H9 (cell line): Measurements from ENCODE around the gene RIPK1. TPM values are rescaled to one million over a fixed set of nuclear protein-coding genes. Genes with fewer than 3 reads are reported as not detected.

Experiments
- DNase-seq: peaks from one replicate; pipeline ENCODE4 v3.0.0-alpha.2; 2017
- H2AFZ ChIP-seq: one replicate; pipeline ENCODE4 v1.6.1; 2013; ENCODE audit warnings: mild to moderate bottlenecking, low read length, control low read depth, moderate library complexity
- H2AK5ac ChIP-seq: 2 replicates; pipeline ENCODE4 v1.6.1; 2013; ENCODE audit warnings: low read length, control low read depth, mixed read lengths; ENCODE audit not compliant: insufficient read length
- H2BK120ac ChIP-seq: one replicate; pipeline ENCODE4 v1.6.1; 2013; ENCODE audit warnings: low read depth, mild to moderate bottlenecking, low read length, control low read depth, inconsistent platforms; ENCODE audit not compliant: poor library complexity, severe bottlenecking
- H2BK12ac ChIP-seq: 2 replicates; pipeline ENCODE4 v1.6.1; 2013; ENCODE audit warnings: low read length, control low read depth, mixed read lengths, low read depth; ENCODE audit not compliant: insufficient read length
- H2BK15ac ChIP-seq: 2 replicates; pipeline ENCODE4 v1.6.1; 2013; ENCODE audit warnings: low read depth, low read length, control low read depth
- H2BK20ac ChIP-seq: one replicate; pipeline ENCODE4 v1.6.1; 2013; ENCODE audit warnings: low read depth, mild to moderate bottlenecking, low read length, control low read depth, inconsistent platforms; ENCODE audit not compliant: poor library complexity, severe bottlenecking
- H2BK5ac ChIP-seq: 2 replicates; pipeline ENCODE4 v1.6.1; 2013; ENCODE audit warnings: low read length, control low read depth, mixed read lengths; ENCODE audit not compliant: insufficient read length
- H3K14ac ChIP-seq: 2 replicates; pipeline ENCODE4 v1.6.1; 2013; ENCODE audit warnings: low read length, control low read depth; ENCODE audit not compliant: insufficient read depth
- H3K18ac ChIP-seq: 2 replicates; pipeline ENCODE4 v1.6.1; 2013; ENCODE audit warnings: low read depth, mild to moderate bottlenecking, mixed read lengths, low read length, control low read depth; ENCODE audit not compliant: insufficient read length
- H3K23ac ChIP-seq: 2 replicates; pipeline ENCODE4 v1.6.1; 2013; ENCODE audit warnings: low read length, control low read depth, mixed read lengths, low read depth; ENCODE audit not compliant: insufficient read length
- H3K23me2 ChIP-seq: 2 replicates; pipeline ENCODE4 v1.6.1; 2013; ENCODE audit warnings: low read depth, mild to moderate bottlenecking, mixed read lengths, low read length, control low read depth; ENCODE audit not compliant: insufficient read length, poor library complexity, severe bottlenecking
- H3K27ac ChIP-seq: 2 replicates; pipeline ENCODE4 v1.5.1; 2013; ENCODE audit warnings: low read length, control low read depth, mixed read lengths, low read depth; ENCODE audit not compliant: insufficient read length
- H3K27me3 ChIP-seq: 2 replicates; pipeline ENCODE4 v1.6.1; 2013; ENCODE audit warnings: low read length, control low read depth, inconsistent platforms; ENCODE audit not compliant: insufficient read depth
- H3K4ac ChIP-seq: 2 replicates; pipeline ENCODE4 v1.6.1; 2013; ENCODE audit warnings: low read depth, mild to moderate bottlenecking, control low read depth, inconsistent platforms, low read length, moderate library complexity
- H3K4me1 ChIP-seq: 2 replicates; pipeline ENCODE4 v1.6.1; 2013; ENCODE audit warnings: low read length, control low read depth, inconsistent platforms; ENCODE audit not compliant: insufficient read depth
- H3K4me2 ChIP-seq: 2 replicates; pipeline ENCODE4 v1.6.1; 2013; ENCODE audit warnings: low read length, control low read depth, mixed read lengths; ENCODE audit not compliant: insufficient read length, insufficient read depth
- H3K56ac ChIP-seq: 2 replicates; pipeline ENCODE4 v1.6.1; 2013; ENCODE audit warnings: low read depth, mild to moderate bottlenecking, mixed read lengths, low read length, control low read depth; ENCODE audit not compliant: insufficient read length
- H3K79me1 ChIP-seq: 2 replicates; pipeline ENCODE4 v1.6.1; 2013; ENCODE audit warnings: low read depth, mild to moderate bottlenecking, moderate library complexity, low read length, control low read depth, inconsistent platforms; ENCODE audit not compliant: insufficient read depth, poor library complexity, severe bottlenecking
- H3K79me2 ChIP-seq: 2 replicates; pipeline ENCODE4 v1.6.1; 2013; ENCODE audit warnings: low read length, control low read depth, inconsistent platforms; ENCODE audit not compliant: insufficient read depth
- H3K9ac ChIP-seq: 2 replicates; pipeline ENCODE4 v1.6.1; 2013; ENCODE audit warnings: low read length, control low read depth, mixed read lengths; ENCODE audit not compliant: insufficient read length; ENCODE audit errors: extremely low read depth
- H3K9me3 ChIP-seq: one replicate; pipeline ENCODE4 v1.6.1; 2013; ENCODE audit warnings: low read depth, low read length, inconsistent platforms; ENCODE audit not compliant: control insufficient read depth
- H3T11ph ChIP-seq: one replicate; pipeline ENCODE4 v1.6.1; 2013; ENCODE audit warnings: mild to moderate bottlenecking, low read length, control low read depth, inconsistent platforms
- H4K20me1 ChIP-seq: one replicate; pipeline ENCODE4 v1.6.1; 2013; ENCODE audit not compliant: control insufficient read depth, insufficient read length, insufficient read depth
- H4K5ac ChIP-seq: 2 replicates; pipeline ENCODE4 v1.6.1; 2013; ENCODE audit warnings: low read depth, mild to moderate bottlenecking, mixed read lengths, low read length, control low read depth; ENCODE audit not compliant: insufficient read length
- H4K8ac ChIP-seq: replicated peaks from 2 replicates; pipeline ENCODE4 v1.6.1; 2013; ENCODE audit warnings: low read length, control low read depth, mixed read lengths, low read depth; ENCODE audit not compliant: insufficient read length
- H4K91ac ChIP-seq: 2 replicates; pipeline ENCODE4 v1.6.1; 2013; ENCODE audit warnings: low read depth, mild to moderate bottlenecking, moderate library complexity, mixed read lengths, low read length, control low read depth; ENCODE audit not compliant: insufficient read length
- H3K27ac Mint-ChIP-seq, 3 experiments: 2 replicates in 2 of 3; 3 replicates in 1 of 3; pipeline ENCODE4 v1.8.0; 2020 to 2021; ENCODE audit warnings: mixed read lengths in 3 of 3, mild to moderate bottlenecking in 1 of 3, moderate library complexity in 1 of 3
- H3K27me3 Mint-ChIP-seq: 2 replicates; pipeline ENCODE4 v1.8.0; 2021; ENCODE audit warnings: low read depth, mild to moderate bottlenecking, moderate library complexity, mixed read lengths
- H3K36me3 Mint-ChIP-seq, 3 experiments: 2 replicates in 2 of 3; 3 replicates in 1 of 3; pipeline ENCODE4 v1.8.0; 2020 to 2021; ENCODE audit warnings: low read depth in 3 of 3, mixed read lengths in 3 of 3; ENCODE audit not compliant: insufficient read depth in 1 of 3
- H3K4me1 Mint-ChIP-seq, 2 experiments: 2 replicates each; pipeline ENCODE4 v1.8.0; 2020; ENCODE audit warnings: mixed read lengths in 2 of 2
- H3K4me3 Mint-ChIP-seq, 2 experiments: 2 replicates in 1 of 2; 3 replicates in 1 of 2; pipeline ENCODE4 v1.8.0; 2020 to 2021; ENCODE audit warnings: mild to moderate bottlenecking in 2 of 2, mixed read lengths in 2 of 2, moderate library complexity in 1 of 2
- H3K9me3 Mint-ChIP-seq, 2 experiments: 2 replicates in 1 of 2; 3 replicates in 1 of 2; pipeline ENCODE4 v1.8.0; 2020; ENCODE audit warnings: mild to moderate bottlenecking in 2 of 2, mixed read lengths in 2 of 2, moderate library complexity in 1 of 2
- WGBS: extraction: QIAGEN DNeasy Blood & Tissue Kit; methylation state at CpG from one replicate; pipeline ENCODE4 v1.1.7; 2013; ENCODE audit warnings: missing lambda C conversion rate, low lambda C conversion rate, mixed read lengths; ENCODE audit not compliant: insufficient read length; ENCODE audit errors: extremely low coverage; 5-methylcytosine and 5-hydroxymethylcytosine counted together
- total RNA-seq: library from RNA; stranded (reverse); gene quantifications from 2 replicates; pipeline ENCODE4 v1.2.1, GENCODE V29; 2021
- TF ChIP-seq, protein P1 (sequence below): fragments of 200-600 bp; sonication (generic); conservative IDR thresholded peaks from 3 replicates; pipeline ENCODE4 v1.8.0; 2021; ENCODE audit warnings: antibody characterized with exemption, mild to moderate bottlenecking

Gene RIPK1
- total RNA-seq, 1 experiment from 2014 or later = 24.6 TPM

DNA sequence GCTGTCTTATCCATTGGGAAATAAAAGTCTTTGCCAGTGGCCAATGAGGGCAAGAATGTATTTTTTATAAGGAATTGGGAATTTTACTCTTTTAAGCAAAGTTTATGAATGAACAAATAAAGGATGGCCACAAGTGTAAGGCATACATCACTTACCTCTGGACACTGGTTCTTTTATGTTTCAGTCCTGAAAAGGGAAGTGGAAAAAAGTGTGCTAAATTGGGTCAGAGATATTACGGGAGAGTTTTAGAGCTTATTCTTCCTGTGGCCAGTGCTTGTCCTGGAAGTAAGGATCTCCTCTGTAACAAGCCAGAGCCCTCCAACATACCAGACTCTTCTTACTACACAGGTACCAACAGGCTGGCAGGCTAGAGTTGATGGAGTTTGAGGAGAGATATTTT lies 22.5 kb upstream of the RIPK1 start:
- peaks cover 12 to 13% of the 10 kb centered on the region in 2 experiments for H3K4me1 Mint-ChIP-seq
- Histone ChIP-seq H3K56ac (no peak overlapping the region), H2BK120ac (no peak overlapping the region), H3K27me3 (no peaks in the 10 kb centered on the region), H3K23me2 (no peaks in the 10 kb centered on the region), H2BK20ac (no peak overlapping the region), H2AFZ (no peak overlapping the region), H4K91ac (no peak overlapping the region), H3K9me3 (no peaks in the 10 kb centered on the region), H4K5ac (no peak overlapping the region), H3K14ac (no peak overlapping the region), H3K79me2 (no peaks in the 10 kb centered on the region), H3K4ac (no peak overlapping the region), H4K20me1 (no peaks in the 10 kb centered on the region), H3K27ac (no peak overlapping the region), H3T11ph (no peak overlapping the region), H3K4me1 (no peaks in the 10 kb centered on the region; the same call in 1 of the 2 replicates), H4K8ac (no peak overlapping the region), H2BK5ac (no peak overlapping the region), H2AK5ac (no peak overlapping the region), H3K9ac (no peak overlapping the region), H2BK12ac (no peak overlapping the region), H3K18ac (no peak overlapping the region), H2BK15ac (no peak overlapping the region), H3K23ac (no peak overlapping the region), H3K4me2 (no peak overlapping the region), H3K79me1 (no peaks in the 10 kb centered on the region)
- H3K4me3 Mint-ChIP-seq = no peak overlapping the region
- H3K27me3 Mint-ChIP-seq = peaks cover 4% of the 10 kb centered on the region; the same call in 1 of the 2 replicates
- TF ChIP-seq, protein P1, sequence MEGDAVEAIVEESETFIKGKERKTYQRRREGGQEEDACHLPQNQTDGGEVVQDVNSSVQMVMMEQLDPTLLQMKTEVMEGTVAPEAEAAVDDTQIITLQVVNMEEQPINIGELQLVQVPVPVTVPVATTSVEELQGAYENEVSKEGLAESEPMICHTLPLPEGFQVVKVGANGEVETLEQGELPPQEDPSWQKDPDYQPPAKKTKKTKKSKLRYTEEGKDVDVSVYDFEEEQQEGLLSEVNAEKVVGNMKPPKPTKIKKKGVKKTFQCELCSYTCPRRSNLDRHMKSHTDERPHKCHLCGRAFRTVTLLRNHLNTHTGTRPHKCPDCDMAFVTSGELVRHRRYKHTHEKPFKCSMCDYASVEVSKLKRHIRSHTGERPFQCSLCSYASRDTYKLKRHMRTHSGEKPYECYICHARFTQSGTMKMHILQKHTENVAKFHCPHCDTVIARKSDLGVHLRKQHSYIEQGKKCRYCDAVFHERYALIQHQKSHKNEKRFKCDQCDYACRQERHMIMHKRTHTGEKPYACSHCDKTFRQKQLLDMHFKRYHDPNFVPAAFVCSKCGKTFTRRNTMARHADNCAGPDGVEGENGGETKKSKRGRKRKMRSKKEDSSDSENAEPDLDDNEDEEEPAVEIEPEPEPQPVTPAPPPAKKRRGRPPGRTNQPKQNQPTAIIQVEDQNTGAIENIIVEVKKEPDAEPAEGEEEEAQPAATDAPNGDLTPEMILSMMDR = no peak
- WGBS = no CpG with 5 or more reads among the region's 1 CpG
- DNase-seq = no peak
- H3K36me3 Mint-ChIP-seq = peaks cover 0 to 1% (median 0%) of the 10 kb centered on the region in 3 experiments; a peak in 1 of 7 replicates
- no peak overlapping the region for H3K27ac Mint-ChIP-seq
- peaks cover 0 to 3% of the 10 kb centered on the region in 2 experiments; a peak in 1 of 5 replicates for H3K9me3 Mint-ChIP-seq
